Mucosa of descending colon (tissue), 3 donors: ENCODE data around the gene B4GALNT4. TPM values are rescaled to one million over a fixed set of nuclear protein-coding genes. Genes with fewer than 3 reads are reported as not detected.

Experiments
- ATAC-seq: fragments of 200-7000 bp; cut with Tn5 transposase; one replicate; pipeline ENCODE4 v1.9.1; 2020; ENCODE audit warnings: mild to moderate bottlenecking, moderate library complexity
- DNase-seq, 3 donors: peaks; one replicate each; pipeline ENCODE4 v3.0.0-alpha.2; 2020
- H3K36me3 ChIP-seq: fragments of 200-600 bp; one replicate; pipeline ENCODE4 v1.8.0; 2021; ENCODE audit warnings: low read depth, mild to moderate bottlenecking
- H3K4me1 ChIP-seq: fragments of 200-600 bp; one replicate; pipeline ENCODE4 v1.8.0; 2021; ENCODE audit warnings: low read depth, mild to moderate bottlenecking
- H3K4me3 ChIP-seq: fragments of 200-600 bp; one replicate; pipeline ENCODE4 v1.8.0; 2021; ENCODE audit warnings: mild to moderate bottlenecking
- H3K9me3 ChIP-seq: fragments of 200-600 bp; one replicate; pipeline ENCODE4 v1.8.0; 2021; ENCODE audit warnings: mild to moderate bottlenecking
- intact Hi-C, 2 donors: fragments of 100-400 bp; cut with DNase I in 1 of 2; cut with micrococcal nuclease in 1 of 2; formaldehyde crosslinking; loops; one replicate each; pipeline versions ENCODE4 v1.11.0 to v1.11.1; 2022; cut with DNase I, micrococcal nuclease
- total RNA-seq, 3 donors: library from RNA; stranded (reverse); fragmentation: NEBNext Ultra II Directional in 2 of 3; extraction: Animal tissue kit (Norgen Biotek cat#: 25700) in 2 of 3; gene quantifications; one replicate each; pipeline versions ENCODE4 v1.2.1 to v1.2.4, GENCODE V29; 2021 to 2023
- TF ChIP-seq, protein P1 (sequence below): fragments of 200-600 bp; IDR thresholded peaks from one replicate; pipeline ENCODE4 v1.8.0; 2022; ENCODE audit warnings: antibody characterized with exemption, mild to moderate bottlenecking
- donor health status: DM: no; HTN: no; CAD: no; lungs with moderate emphysema.
- donor health status: DM: no; HTN: no; CAD: no.
- donor health status: DM: no; HTN: yes; CAD: no.

Gene B4GALNT4
- total RNA-seq, 3 donors from 2014 or later: 2.1 to 11.8 (median 2.2) TPM

GRCh38 chr11:415640-416041, 46.3 kb downstream of the B4GALNT4 start:
- intact Hi-C loops: no loop called here
- DNase-seq: no peak
- H3K36me3 ChIP-seq: no peaks in the 10 kb centered on the region
- no peak for ATAC-seq
- H3K4me3 ChIP-seq: no peak overlapping the region
- TF ChIP-seq, protein P1, sequence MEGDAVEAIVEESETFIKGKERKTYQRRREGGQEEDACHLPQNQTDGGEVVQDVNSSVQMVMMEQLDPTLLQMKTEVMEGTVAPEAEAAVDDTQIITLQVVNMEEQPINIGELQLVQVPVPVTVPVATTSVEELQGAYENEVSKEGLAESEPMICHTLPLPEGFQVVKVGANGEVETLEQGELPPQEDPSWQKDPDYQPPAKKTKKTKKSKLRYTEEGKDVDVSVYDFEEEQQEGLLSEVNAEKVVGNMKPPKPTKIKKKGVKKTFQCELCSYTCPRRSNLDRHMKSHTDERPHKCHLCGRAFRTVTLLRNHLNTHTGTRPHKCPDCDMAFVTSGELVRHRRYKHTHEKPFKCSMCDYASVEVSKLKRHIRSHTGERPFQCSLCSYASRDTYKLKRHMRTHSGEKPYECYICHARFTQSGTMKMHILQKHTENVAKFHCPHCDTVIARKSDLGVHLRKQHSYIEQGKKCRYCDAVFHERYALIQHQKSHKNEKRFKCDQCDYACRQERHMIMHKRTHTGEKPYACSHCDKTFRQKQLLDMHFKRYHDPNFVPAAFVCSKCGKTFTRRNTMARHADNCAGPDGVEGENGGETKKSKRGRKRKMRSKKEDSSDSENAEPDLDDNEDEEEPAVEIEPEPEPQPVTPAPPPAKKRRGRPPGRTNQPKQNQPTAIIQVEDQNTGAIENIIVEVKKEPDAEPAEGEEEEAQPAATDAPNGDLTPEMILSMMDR: no peak
- no peaks in the 10 kb centered on the region for H3K9me3 ChIP-seq
- peaks cover 15% of the 10 kb centered on the region for H3K4me1 ChIP-seq

- intact Hi-C loops: no loop called here
- H3K36me3 ChIP-seq: no peaks in the 10 kb centered on the region
- peaks cover 15% of the 10 kb centered on the region for H3K4me1 ChIP-seq
- TF ChIP-seq, protein P1: no peak
- H3K4me3 ChIP-seq: peak overlapping the region; percentile 31
- DNase-seq (peak in 1 of 3 donors; percentile 64), ATAC-seq (peak; percentile 14)
- no peaks in the 10 kb centered on the region for H3K9me3 ChIP-seq
These were observed 46.9 kb downstream of the B4GALNT4 start for GRCh38 chr11:416051-416756.

- intact Hi-C loops: no loop called here
- TF ChIP-seq, protein P1: no peak
- ATAC-seq (peak; percentile 84), DNase-seq (peak; percentile 82 to 88 (median 85))
- Histone ChIP-seq H3K36me3 (no peaks in the 10 kb centered on the region), H3K9me3 (no peaks in the 10 kb centered on the region), H3K4me3 (peak overlapping the region; percentile 31), H3K4me1 (peaks cover 15% of the 10 kb centered on the region)
These were observed 47.7 kb downstream of the B4GALNT4 start for GRCh38 chr11:416757-417621.

DNA sequence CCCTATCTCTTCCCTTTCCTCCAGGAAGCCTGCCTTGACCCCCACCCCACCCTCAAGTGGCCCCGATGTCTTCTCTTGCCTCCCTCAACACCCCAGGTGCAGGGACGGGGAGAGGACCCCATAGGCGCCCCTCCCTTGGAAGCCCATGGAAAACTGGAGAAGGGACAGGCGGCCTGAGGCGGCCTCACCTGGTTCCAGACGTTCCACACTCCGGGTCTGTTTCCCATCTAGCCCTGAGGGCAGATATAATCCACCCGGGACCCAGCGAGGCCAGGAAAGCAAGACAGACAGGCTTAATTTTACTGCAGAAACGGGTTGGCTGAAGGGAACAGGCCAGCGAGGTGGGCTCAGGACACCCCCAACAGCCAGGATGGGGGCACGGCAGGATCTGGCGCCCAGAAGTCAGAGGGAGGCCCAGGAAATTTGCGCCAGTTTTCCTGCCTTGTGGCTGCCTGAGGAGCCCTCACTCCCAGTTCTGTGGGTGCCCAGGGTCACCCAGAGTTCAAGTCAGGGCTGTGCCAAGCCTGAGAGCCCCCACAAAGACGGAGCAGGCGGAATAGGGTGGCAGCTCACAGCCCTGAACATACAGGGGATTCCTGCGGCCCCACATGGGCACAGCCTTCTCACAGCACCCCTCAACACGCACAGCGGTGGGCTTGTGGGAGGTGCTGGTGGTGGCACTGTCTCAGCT, 48.5 kb downstream of the B4GALNT4 start:
- intact Hi-C loops: no loop called here
- no peaks in the 10 kb centered on the region for H3K9me3 ChIP-seq
- no peak for ATAC-seq

More for the DNA sequence above, 48.5 kb downstream of the B4GALNT4 start:
- no peak overlapping the region for H3K4me3 ChIP-seq
- peak in 1 of 3 donors; percentile 48 for DNase-seq
- H3K4me1 ChIP-seq: peaks cover 15% of the 10 kb centered on the region
- H3K36me3 ChIP-seq: no peaks in the 10 kb centered on the region
- TF ChIP-seq, protein P1: no peak
